Erythroblast (primary cell): ENCODE measurements around the gene KCNV2.

Experiments used
- GATA1 ChIP-seq: IDR thresholded peaks from 2 replicates; pipeline ENCODE4 v1.6.1; 2011; ENCODE audit warnings: low read depth, mild to moderate bottlenecking, control low read depth, low read length, moderate library complexity
- POLR2A ChIP-seq: IDR thresholded peaks from 2 replicates; pipeline ENCODE4 v1.6.1; 2011; ENCODE audit warnings: mild to moderate bottlenecking, low read length

DNA sequence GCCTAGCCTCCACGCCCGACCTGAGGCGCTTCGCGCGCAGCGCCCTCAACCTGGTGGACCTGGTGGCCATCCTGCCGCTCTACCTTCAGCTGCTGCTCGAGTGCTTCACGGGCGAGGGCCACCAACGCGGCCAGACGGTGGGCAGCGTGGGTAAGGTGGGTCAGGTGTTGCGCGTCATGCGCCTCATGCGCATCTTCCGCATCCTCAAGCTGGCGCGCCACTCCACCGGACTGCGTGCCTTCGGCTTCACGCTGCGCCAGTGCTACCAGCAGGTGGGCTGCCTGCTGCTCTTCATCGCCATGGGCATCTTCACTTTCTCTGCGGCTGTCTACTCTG lies 1.4 kb downstream of the KCNV2 start:
- no peak for TF ChIP-seq POLR2A
- TF ChIP-seq GATA1 = no peak
